Thyroid gland (tissue), 4 donors: ENCODE data around the gene ATAD3C.

ENCODE experiments used
- POLR2A ChIP-seq, 2 donors: fragments of 450-650 bp; IDR thresholded peaks; one replicate each; pipeline ENCODE4 v1.6.1; 2017; ENCODE audit warnings: antibody characterized with exemption in 2 of 2, mild to moderate bottlenecking in 2 of 2, moderate library complexity in 1 of 2
- TF ChIP-seq, protein P1 (sequence below), 6 experiments: fragments of 200-600 bp in 3 of 6; fragments of 450-650 bp in 3 of 6; sonication (generic) in 3 of 6; IDR thresholded peaks; one replicate each; pipeline ENCODE4 v1.5.1; 2016 to 2019; ENCODE audit warnings: antibody characterized with exemption in 6 of 6, mild to moderate bottlenecking in 2 of 6, inconsistent platforms in 1 of 6, moderate library complexity in 1 of 6

DNA sequence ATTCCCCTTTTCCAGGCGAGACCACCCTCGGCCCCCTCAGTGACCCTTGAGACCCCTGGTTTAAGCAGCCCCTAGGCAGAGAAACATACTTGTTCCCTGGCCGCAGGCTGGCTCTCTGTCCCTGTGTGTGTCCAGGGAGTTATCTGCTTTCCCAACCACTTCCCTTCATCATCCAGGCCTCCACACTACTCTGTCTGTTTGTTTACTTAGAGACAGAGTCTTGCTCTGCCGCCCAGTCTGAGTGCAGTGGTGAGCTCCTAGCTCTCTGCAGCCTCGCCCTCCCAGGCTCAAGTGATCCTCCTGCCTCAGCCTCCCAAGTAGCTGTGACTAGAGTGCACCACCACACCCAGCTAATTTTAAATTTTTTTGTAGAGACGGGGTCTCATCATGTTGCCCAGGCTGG lies 19.8 kb upstream of the ATAD3C start:
- TF ChIP-seq POLR2A (IDR thresholded peaks at IDR 0.05), result no peak
- TF ChIP-seq, protein P1, sequence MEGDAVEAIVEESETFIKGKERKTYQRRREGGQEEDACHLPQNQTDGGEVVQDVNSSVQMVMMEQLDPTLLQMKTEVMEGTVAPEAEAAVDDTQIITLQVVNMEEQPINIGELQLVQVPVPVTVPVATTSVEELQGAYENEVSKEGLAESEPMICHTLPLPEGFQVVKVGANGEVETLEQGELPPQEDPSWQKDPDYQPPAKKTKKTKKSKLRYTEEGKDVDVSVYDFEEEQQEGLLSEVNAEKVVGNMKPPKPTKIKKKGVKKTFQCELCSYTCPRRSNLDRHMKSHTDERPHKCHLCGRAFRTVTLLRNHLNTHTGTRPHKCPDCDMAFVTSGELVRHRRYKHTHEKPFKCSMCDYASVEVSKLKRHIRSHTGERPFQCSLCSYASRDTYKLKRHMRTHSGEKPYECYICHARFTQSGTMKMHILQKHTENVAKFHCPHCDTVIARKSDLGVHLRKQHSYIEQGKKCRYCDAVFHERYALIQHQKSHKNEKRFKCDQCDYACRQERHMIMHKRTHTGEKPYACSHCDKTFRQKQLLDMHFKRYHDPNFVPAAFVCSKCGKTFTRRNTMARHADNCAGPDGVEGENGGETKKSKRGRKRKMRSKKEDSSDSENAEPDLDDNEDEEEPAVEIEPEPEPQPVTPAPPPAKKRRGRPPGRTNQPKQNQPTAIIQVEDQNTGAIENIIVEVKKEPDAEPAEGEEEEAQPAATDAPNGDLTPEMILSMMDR (IDR thresholded peaks at IDR 0.05), result no peak
